H1 (cell line): Measurements from ENCODE around the gene SUGP2. TPM values are rescaled to one million over a fixed set of nuclear protein-coding genes. Genes with fewer than 3 reads are reported as not detected.

ENCODE experiments used
- BRCA1 ChIP-seq: IDR thresholded peaks from 2 replicates; pipeline ENCODE4 v1.6.1; 2012; ENCODE audit warnings: low read depth, low read length, improper control_type of control experiment
- CTBP2 ChIP-seq: IDR thresholded peaks from 2 replicates; pipeline ENCODE4 v1.7.0; 2011; ENCODE audit warnings: borderline replicate concordance, mild to moderate bottlenecking, moderate library complexity, mixed read lengths, low read length; ENCODE audit not compliant: insufficient read depth, insufficient read length
- polyA plus RNA-seq, 7 experiments: library from polyadenylated mRNA; depleted of rRNA in 3 of 7; stranded (reverse) in 5 of 7; unstranded in 2 of 7; fragments of >200 nt in 5 of 7; fragments of 200-250 nt in 2 of 7; gene quantifications; 1 replicate in 5 of 7; 2 replicates in 1 of 7; 4 replicates in 1 of 7; pipeline versions ENCODE4 v1.2.1 to v1.2.3, GENCODE V29; 2011 to 2013; ENCODE audit warnings: missing spikeins in 2 of 7, mixed read lengths in 2 of 7
- total RNA-seq: library from RNA; stranded (reverse); fragmentation: NEBNext Ultra II Directional; extraction: Animal tissue kit (Norgen Biotek cat#: 25700); gene quantifications from 2 replicates; pipeline ENCODE4 v1.2.1, GENCODE V29; 2021

SUGP2 gene
- total and polyA plus RNA-seq, 2 of the 8 experiments (the other 6 are each of a cell fraction or from before 2014, with no cell fraction given) = 57.7 to 114 TPM

DNA sequence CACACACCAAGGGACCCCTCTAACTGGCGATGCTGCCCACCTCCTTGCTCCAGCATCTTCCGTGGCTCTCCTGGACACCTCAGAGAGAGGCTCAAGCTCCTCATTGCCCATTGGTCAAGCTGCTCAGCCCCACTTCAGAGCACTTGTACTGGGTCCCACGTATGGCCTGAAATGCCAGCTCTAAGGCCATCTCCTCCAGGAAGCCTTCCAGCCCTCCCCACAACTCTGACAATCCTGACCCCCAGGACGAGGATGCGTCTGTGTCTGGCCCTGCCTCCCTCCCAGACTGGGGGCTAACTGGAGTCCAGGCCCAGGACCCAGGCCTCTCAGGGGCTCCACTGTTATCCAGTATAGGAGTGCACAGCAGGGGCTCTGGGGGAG is 84.4 kb downstream of the SUGP2 start (continued):
- TF ChIP-seq CTBP2 (no peak), BRCA1 (no peak)
